ENCODE results near the gene VASH2.
"Not testable (repeated sequence)": the region's sequence is repeated elsewhere in the genome, so short reads cannot be mapped to it uniquely, and the experiment has no call there.

The VASH2 gene

DNA sequence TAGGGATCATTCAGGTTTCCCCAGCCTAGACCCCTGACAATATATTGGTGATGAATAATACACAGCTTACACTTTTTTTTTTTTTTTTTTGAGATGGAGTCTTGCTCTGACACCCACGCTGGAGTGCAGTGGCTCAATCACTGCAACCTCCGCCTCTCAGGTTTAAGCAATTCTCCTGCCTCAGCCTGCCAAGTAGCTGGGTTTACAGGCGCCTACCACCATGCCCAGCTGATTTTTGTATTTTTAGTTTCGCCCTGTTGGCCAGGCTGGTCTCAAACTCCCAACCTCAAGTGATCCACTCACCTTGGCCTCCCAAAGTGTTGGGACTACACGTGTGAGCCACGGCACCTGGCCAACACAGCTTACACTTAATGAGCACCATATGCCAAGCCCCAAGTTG, 7.2 kb downstream of the VASH2 start:
- DNase-seq (ENCODE audit: low read depth) = no peak

DNA sequence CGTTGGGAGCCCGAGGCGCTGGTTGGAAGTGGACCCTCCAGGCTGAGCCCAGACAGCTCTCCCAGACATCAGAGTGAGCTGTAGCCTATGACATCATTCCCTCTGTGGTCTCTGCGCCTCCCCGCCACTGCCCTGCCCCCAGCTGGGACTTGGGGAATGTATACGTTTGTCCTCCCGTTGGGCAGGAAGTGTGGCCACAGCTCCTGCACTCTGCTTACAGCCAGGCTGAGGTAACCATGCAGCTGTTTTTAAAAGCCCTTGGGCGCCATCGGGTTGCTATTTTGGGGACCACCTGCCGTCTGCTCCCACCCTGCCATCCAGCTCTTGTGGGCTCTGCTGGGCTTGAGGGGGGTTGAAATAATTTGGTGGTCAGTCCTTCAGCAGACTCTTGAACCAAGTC, 7.8 kb downstream of the VASH2 start:
- no peak for DNase-seq (ENCODE audit: low read depth)

DNA sequence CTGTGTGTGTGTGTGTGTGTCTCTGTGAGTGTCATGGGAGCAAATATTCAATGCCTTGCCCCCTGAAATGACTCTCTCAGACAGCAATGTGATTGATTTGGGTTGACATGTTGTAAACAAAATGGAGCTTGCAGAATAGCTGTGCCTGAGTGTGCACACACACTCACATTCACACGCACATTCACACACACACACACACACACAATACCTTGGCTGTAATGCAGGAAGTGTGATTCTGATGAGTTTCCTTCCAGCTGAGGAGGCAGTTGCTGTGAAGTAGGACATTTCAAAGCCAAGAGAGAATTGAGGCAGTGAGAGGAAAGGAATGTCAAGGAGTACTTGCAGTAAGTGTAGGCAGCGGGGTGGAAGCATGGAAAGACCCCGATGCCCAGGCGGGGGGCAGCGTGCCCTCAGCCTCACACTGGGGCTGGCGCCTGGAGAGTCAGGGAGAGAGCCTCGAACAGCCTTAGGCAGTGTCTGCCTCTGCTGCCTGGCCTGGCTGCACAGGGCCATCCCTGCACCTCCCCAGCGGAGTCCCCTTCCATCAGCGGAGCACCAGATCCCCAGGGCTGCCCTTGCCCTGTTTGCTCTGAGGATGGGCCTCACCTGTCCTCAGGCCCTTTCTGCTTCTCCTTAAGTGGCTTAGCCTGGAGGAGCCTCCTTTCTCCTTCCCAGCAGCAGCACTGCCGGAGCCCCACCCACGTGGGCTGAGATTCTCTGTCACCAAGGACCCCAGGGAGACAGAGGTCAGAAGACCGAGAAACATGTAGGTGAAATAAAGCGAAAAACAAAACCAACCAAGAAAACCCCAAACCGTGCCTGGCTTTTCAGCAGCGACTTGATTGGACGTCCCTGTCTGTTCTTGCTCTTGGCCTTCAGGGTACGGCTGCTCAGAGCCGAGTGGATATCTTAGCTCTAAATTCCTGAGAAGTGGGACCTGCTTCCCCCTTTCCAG, 9.2 kb downstream of the VASH2 start:
- no peak for DNase-seq (ENCODE audit: low read depth)

DNA sequence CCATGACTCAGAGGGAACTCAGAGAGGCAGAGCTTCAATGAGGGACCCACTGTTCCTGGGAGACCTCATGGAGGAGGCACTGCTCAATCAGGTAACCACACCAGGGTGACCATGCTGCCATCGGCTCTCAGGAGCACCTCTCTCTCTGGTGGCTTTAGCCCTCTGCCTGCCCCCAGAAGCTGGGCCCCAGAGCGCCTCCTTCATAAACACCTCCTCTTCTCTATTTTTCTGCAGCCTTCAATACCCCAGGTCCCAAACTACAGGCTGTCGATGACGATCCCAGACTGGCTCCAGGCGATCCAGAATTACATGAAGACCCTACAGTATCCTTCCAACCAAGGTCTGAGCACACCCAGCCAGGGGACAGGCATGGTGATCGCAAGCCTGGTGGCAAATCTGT, 10.6 kb downstream of the VASH2 start:
- DNase-seq (ENCODE audit: low read depth) = no peak

DNA sequence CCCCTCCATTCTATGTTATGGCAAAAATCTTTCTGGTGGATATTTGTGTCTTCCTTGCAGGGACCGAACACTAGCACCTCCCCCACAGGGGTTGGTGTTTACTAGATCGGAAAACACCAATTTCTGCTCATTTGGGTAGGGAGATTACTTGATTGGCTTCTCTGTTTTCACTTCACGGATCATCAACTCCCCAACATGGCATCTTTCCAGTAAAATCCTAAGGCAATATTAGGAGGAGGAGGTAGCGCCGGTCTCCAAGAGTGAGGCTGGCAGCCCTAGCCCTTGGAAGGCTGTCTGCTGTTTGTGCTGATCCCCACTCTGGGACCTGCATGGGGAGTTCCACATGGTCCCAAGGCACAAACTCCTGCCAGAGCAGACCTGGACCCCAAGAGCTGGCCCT, 12.2 kb downstream of the VASH2 start:
- DNase-seq (ENCODE audit: low read depth) = no peak

DNA sequence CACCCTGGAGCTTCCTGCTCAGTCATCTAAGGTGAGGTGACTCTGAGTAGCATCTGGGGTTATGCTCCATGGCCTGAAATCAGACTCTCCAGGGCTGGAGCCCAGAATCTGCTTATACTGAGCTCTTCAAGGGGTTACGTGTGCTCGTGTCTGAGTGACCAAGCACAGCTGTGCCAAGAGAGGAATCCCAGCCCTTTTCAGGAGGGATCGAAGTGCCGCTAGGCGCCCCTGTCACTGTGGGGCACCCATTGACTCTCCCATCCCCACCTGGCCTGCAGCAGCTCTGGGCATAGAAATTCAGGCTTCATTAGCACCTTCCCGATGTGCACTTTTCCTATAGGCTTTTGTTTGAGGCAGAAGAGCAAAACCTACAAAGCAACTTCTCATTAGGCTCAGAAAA, 13.8 kb downstream of the VASH2 start:
- no peak for DNase-seq (ENCODE audit: low read depth)

DNA sequence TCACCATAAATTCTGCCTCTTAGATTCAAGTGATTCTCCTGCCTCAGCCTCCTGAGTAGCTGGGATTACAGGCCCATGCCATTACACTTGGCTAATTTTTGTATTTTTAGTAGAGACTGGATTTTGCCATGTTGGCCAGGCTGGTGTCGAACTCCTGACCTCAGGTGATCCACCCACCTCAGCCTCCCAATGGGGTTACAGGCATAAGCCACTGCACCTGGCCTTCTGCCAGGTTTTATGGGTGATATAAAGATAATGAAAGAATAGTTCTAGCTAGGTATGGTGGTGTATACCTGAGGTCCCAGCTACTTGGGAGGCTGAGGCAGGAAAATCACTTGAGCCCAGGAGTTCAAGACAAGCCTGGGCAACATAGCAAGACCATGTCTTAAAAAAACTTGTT, 14.7 kb downstream of the VASH2 start:
- not testable (repeated sequence) for DNase-seq (ENCODE audit: low read depth)

DNA sequence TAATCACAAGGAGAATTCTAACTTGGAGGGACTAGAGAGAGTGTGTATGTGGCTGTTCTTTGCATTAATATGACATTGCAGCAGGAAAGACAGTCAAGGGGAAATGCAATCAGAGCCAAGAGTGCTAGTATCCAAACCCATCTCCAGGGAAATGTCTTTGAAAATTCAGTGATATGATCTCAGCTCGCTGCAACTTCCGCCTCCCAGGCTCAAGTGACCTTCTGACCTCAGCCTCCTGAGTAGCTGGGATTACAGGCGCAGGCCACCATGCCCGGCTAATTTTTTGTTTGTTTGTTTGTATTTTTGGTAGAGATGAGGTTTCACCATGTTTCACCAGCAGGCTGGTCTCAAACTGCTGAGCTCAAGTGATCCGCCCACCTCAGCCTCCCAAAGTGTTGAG, 16.3 kb downstream of the VASH2 start:
- no peak for DNase-seq (ENCODE audit: low read depth)

DNA sequence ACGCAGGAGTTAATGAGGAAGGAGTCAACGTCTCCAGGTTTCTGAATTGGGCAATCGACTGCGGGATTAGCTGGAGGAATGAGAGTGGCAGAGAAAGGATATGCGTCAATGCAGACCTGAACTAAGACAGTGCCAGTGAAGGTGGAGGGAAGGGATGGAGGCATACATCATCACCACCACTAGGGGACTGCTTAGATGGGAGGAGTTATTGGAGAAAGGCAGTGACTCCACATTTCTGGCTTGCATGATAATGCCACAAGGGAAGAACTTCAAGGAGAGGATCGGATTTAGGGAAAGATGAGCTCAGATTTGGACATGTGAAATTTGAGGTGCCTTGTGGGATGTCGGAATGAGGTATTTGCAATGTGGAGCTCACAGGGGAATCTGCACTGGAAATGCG, 17.5 kb downstream of the VASH2 start:
- no peak for DNase-seq (ENCODE audit: low read depth)

DNA sequence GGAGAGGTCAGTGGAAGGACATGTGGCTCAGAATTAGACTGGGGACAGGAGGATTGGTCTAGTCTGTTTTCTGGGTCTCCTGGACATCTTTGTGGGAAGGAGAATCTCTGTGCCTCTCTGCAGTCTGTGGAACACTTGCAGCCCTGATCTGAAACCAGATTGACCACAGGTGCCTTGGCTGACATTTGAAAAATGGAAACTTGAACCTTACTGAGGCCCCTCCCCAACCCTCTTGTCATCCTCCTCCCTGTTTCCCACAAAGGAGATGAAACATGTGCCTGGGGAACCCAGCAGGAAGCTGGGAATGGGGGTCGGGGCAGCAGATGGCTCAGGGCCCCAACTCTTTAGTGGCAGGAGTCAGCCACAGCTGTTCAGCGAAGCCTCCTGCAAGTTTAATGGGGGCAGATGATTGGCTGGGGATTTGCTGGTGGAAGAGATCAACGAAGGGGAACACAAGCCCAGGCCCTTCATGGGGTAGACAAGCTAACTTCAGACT, 18.1 kb downstream of the VASH2 start:
- no peak for DNase-seq (ENCODE audit: low read depth)

DNA sequence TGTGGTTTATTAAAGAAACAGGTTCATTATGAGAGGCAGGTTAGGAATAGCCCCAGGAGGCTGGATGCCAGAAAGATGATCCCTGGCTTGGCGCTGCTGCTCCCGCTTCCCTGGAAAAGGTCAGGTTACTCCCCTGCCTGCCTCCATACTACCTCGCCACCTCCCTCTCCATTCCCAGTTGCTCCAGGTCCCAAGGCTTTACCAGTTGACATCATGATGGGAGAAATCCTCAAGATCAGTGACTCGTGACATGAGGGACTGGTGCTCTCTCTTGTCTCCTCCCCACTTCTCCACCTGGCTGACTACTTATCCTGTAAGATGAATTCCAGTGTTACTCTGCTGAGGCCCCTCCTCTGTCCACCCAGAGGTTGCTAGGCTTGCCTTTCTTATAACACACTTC, 19.7 kb downstream of the VASH2 start:
- DNase-seq (ENCODE audit: low read depth) = no peak

DNA sequence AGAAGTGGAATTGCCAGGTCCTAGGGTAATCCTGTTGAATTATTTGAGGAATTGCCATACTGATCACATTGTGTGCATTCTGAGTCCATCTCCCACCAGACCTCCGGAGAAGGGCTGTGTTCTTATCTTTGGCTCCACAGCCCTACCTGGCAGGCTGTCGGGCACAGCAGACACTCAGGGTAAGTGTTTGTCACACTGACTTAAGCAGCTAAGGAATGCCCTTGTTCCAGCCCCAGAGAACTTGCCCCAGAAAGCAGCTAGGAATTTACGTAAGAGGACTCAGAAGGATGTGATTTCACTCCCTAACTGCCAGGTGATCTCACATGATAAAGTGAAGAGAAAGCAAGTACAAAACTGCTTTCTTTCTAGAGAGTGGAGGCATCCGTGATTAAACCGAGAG, 21.0 kb downstream of the VASH2 start:
- DNase-seq (ENCODE audit: low read depth) = no peak

DNA sequence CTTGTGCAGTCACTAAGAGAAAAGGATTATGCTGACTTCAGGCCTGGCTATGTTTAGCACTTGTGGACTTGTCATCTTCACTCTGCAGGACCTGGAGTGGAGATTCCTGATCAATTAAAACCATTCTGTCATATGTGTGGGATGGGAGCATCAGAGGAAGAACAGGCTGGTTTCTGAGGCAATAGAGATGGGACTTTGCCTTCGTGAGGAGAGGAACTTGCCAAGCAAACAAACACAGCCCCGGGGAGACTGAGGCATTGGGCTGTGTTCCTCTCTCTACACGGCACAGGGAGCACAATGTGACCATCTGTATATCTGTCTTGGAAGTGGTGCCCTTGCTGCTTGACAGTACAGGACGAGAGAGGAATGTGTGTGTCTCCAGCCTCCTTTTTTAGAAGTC, 23.1 kb downstream of the VASH2 start:
- DNase-seq (ENCODE audit: low read depth) = no peak

DNA sequence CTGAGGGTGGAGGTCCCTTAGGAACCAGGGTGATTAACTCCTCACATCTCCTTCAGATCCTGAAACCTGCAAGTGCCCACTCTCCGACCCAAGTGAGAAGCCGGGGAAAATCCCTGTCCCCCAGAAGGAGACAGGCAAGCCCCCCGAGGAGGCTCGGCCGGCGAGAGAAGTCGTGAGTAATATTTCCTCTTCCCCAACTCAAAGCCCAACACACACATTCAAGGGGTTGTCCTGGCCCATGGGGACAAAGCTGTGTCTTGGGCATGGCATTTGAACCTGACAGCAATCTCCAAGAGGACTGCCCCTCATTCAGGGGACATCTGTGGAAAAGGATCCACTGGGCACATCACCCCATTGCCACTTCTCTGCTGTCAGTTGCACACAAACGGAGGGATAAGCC, 23.6 kb downstream of the VASH2 start:
- DNase-seq (ENCODE audit: low read depth) = no peak

DNA sequence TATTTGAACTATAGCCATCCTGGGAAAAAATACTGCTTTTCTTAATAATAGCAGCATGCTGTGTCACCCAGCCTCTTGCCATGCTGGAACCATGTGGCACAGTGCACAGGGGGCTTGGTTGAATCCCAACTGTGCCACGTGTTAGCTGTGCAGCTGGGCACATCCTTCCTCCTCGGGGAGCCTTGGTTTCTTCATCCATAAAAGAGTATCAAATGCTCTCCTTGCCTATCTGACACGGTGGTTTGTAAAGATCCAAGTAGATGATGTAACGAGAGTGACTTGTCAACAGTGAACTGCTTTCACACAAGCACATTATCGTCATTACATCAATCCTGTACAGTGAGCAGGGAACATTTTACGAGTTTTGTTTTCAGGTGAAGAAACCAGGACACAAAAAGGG, 24.4 kb downstream of the VASH2 start:
- DNase-seq (ENCODE audit: low read depth) = no peak

DNA sequence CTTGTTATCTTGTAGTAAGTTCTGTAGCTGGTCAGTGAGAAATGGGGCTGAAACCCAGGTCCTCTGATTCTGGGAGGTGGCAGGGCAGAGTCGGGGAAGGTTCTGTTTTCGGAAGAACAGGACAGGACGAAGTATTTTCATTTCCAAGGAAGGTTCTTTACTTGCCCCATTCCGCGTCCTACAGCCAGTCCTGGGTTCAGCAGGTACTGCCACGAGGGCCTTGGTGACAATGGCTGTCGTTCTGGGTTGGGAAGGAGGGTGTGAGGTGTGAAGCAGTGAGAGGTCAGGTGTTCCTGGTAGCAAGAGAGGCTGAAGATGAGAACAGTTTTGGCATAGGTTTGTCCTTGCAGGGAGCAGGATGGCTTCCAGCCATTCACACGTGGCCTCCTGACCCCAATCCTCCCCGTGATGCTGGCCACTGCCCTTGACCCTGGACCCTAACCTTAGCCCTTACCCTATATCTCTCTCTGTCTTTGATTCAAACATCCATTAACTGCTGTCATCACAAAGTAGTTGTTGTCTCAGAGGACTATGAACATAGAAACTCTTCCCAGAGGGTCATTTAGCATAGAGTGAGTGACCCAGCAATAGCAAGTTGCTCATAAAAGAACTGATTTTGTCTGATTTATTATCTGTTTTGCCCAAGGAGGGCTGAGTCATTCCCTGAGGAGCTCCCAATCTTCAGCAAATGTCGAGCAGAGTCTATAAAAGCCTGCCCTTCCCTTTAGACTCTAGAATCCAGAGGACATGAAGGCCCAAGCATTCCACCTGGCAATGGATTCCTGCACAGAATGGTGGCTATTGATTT, 25.0 kb downstream of the VASH2 start:
- no peak for DNase-seq (ENCODE audit: low read depth)

DNA sequence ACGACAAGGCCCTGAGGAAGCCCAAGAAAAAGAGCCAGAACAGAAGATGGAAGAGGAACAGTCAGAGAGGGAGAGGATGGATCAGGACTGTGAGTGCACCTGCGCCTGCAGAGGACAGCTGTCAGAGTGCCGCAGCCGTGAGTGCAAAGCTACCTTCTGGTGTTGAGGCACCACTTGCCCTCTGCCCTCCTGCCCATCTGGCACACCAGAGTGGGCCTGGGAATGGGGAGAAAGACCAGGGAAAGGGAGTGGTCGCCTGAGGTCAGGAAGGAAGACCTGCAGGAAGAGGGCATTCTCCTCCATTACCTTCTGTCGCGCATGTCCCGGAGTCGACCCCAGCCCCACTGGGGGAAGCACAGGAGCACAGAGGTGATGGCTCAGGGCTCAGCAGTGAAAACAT, 26.2 kb downstream of the VASH2 start:
- DNase-seq (ENCODE audit: low read depth) = no peak

DNA sequence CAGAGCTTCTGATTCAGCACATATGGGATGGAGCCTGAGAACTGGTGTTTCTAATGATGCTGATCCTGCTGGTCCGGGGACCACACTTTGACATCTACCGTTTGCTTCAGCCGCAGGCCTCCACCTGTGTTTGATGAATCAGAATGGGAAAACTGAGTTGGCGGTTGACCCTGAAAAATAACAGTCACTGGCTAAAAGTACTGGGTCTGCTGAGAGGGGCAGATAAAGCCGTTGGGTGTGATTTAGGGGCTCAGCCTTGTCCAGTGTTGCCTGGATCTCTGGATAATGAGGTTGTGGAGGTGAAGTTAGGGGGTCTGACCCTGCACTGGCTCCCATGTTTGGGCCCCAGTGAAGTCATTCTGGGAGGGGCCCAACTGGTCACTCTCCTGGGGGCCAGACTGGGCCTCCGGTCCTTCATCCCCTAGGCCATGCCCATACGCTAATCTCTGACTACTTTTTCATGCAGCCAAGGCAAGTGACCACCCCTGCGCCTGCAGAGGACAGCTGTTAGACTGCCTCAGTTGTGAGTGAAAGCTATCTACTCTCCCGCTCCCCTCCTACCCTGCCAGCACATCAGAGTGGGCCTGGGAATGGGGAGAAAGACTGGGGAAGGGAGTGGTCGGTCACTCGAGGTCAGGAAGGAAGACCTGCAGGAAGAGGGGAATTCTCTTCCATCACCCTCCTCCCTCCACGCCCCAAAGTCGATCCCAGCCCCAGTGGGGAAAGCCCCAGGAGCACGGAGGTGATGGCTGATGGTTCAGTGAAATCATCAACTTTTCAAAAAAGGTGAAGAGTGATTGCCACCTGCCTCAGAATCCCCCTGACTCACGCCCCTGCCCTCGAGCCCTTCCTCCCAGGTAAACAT, 27.7 kb downstream of the VASH2 start:
- no peak for DNase-seq (ENCODE audit: low read depth)

DNA sequence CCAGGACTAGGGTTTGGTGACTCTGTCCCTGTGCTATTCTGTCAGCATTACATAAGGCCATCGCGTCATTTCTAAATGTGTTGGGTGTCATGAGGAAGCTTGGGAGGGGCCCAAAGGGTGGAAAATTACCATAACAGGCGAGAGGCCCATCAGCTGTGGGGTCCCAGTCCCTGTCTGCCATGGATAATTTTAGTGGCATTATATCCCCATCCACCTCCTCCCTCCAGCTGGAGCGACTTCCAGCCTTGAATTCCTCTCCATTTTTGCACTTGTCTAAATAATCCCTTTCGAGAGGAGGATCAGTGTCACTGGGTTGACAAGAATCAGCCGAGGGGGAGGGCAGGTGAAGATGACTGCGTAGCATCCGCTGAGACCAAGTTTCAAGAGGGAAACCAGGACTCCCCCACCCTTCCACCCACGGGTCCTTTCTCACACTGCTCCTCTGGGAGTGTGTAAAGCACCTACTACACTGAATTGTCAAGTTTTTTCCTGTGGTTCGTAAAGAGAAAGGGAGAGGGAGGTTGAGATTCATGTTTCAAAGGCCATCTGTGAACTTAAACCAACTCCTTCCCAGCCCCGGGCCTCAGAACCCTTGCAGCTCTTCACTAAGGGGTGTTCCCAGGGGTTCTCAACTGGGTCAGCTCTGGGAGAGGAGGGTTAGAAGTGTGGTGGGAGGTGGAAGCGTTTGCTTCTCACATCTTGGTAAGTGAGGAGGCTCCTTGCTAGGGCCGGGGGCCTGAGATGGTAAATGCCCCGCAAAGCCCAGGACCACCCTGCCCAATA, 29.2 kb downstream of the VASH2 start:
- DNase-seq (ENCODE audit: low read depth) = no peak

DNA sequence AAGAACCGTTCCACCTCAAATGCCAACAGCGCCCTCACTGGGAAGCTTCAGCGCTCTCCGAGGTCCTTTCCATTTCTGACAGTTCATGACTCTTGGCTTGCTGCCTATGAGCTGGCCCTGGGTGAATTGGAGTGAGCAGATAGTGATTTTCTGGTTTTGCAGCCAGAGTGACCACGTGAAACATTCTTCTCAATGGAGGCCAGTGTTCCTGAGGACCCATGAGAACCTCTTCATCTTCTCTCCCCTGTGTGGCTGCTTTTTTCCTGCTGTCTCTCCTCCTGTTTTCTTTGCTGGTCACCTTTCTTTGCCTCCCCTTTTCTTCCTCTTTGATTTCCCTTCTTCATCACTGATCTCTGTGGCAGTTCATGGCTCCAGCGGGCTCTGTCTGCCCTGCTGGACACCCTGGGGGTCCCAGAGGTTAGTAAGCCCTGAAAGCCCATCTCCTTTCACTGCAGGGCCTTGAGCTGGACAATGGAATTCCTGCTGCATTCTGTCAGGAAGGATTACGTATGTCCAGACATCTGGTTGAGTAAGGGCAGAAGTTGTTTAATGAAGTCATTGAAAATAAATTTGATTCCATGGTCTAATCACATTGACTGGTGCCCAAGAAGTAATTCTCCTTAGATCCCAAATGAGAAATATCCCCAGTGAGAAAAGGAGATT, 29.9 kb downstream of the VASH2 start:
- DNase-seq (ENCODE audit: low read depth) = no peak

DNA sequence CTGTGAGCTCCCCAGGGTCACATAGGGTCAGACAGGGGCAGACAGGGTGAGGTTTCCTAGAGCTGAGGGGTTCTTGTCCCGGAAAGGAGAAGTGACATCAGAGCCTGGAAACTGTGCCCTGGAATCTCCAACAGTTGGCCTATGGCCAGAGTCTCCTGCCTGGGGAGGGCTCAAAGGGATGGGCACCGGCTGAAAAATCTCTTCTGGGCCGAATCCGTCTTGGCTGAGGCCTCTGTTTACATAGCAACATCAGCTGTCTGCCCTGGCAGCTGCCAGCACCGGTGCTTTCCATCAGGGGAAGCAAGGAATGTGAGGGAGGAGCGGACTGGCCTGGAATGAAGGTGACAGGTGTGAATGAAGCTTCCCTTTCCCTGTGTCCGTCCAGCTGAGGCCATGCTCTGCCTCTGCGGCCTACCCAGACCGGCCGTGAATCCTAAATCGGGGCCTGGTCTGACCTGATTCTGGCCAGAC, 30.7 kb downstream of the VASH2 start:
- DNase-seq (ENCODE audit: low read depth) = no peak

All from activated gamma-delta T cell treated with anti-CD3 and anti-CD28 coated beads, Interleukin-2, amount 50 U/mL, for 16 hours (primary cell).